Inflammatory macrophage treated with lipopolysaccharide for 1 hour (primary cell): ENCODE results near the gene DPYSL4.

Experiments used
- DNase-seq, 2 donors: peaks; one replicate each; pipeline ENCODE4 v3.0.0-alpha.2; 2020 to 2022

DPYSL4 gene

GRCh38 chr10:132164761-132165278 is 21.9 kb upstream of the DPYSL4 start:
- DNase-seq, result no peak

- DNase-seq, result no peak
Observed at GRCh38 chr10:132165416-132165980, 21.2 kb upstream of the DPYSL4 start.

GRCh38 chr10:132166216-132166950 is 20.4 kb upstream of the DPYSL4 start:
- no peak for DNase-seq

GRCh38 chr10:132167041-132167674 is 19.6 kb upstream of the DPYSL4 start:
- no peak for DNase-seq

- DNase-seq, result no peak
Observed at GRCh38 chr10:132167976-132168375, 18.8 kb upstream of the DPYSL4 start.

GRCh38 chr10:132168571-132169030 is 18.1 kb upstream of the DPYSL4 start:
- no peak for DNase-seq

- DNase-seq, result no peak
Observed at GRCh38 chr10:132169031-132169765, 17.6 kb upstream of the DPYSL4 start.

GRCh38 chr10:132169766-132170560 is 16.8 kb upstream of the DPYSL4 start:
- no peak for DNase-seq

- no peak for DNase-seq
Observed at GRCh38 chr10:132170561-132171361, 16.0 kb upstream of the DPYSL4 start.

GRCh38 chr10:132172091-132173066 is 14.4 kb upstream of the DPYSL4 start:
- DNase-seq, result no peak

GRCh38 chr10:132173185-132173584 is 13.6 kb upstream of the DPYSL4 start:
- no peak for DNase-seq

GRCh38 chr10:132174237-132174636 is 12.5 kb upstream of the DPYSL4 start:
- no peak for DNase-seq

- DNase-seq, result no peak
Observed at GRCh38 chr10:132175408-132175807, 11.3 kb upstream of the DPYSL4 start.

GRCh38 chr10:132175907-132176581 is 10.7 kb upstream of the DPYSL4 start:
- DNase-seq, result no peak

GRCh38 chr10:132176623-132177500 is 9.9 kb upstream of the DPYSL4 start:
- no peak for DNase-seq

- no peak for DNase-seq
Observed at GRCh38 chr10:132178046-132178445, 8.7 kb upstream of the DPYSL4 start.

- no peak for DNase-seq
Observed at GRCh38 chr10:132178672-132179545, 7.8 kb upstream of the DPYSL4 start.
